H9 (cell line): Measurements from ENCODE around the gene LAMB4. TPM values are rescaled to one million over a fixed set of nuclear protein-coding genes. Genes with fewer than 3 reads are reported as not detected.

Source experiments
- DNase-seq: peaks from one replicate; pipeline ENCODE4 v3.0.0-alpha.2; 2017
- H2AFZ ChIP-seq: one replicate; pipeline ENCODE4 v1.6.1; 2013; ENCODE audit warnings: mild to moderate bottlenecking, low read length, control low read depth, moderate library complexity
- H2AK5ac ChIP-seq: 2 replicates; pipeline ENCODE4 v1.6.1; 2013; ENCODE audit warnings: low read length, control low read depth, mixed read lengths; ENCODE audit not compliant: insufficient read length
- H2BK120ac ChIP-seq: one replicate; pipeline ENCODE4 v1.6.1; 2013; ENCODE audit warnings: low read depth, mild to moderate bottlenecking, low read length, control low read depth, inconsistent platforms; ENCODE audit not compliant: poor library complexity, severe bottlenecking
- H2BK12ac ChIP-seq: 2 replicates; pipeline ENCODE4 v1.6.1; 2013; ENCODE audit warnings: low read length, control low read depth, mixed read lengths, low read depth; ENCODE audit not compliant: insufficient read length
- H2BK15ac ChIP-seq: 2 replicates; pipeline ENCODE4 v1.6.1; 2013; ENCODE audit warnings: low read depth, low read length, control low read depth
- H2BK20ac ChIP-seq: one replicate; pipeline ENCODE4 v1.6.1; 2013; ENCODE audit warnings: low read depth, mild to moderate bottlenecking, low read length, control low read depth, inconsistent platforms; ENCODE audit not compliant: poor library complexity, severe bottlenecking
- H2BK5ac ChIP-seq: 2 replicates; pipeline ENCODE4 v1.6.1; 2013; ENCODE audit warnings: low read length, control low read depth, mixed read lengths; ENCODE audit not compliant: insufficient read length
- H3K14ac ChIP-seq: 2 replicates; pipeline ENCODE4 v1.6.1; 2013; ENCODE audit warnings: low read length, control low read depth; ENCODE audit not compliant: insufficient read depth
- H3K18ac ChIP-seq: 2 replicates; pipeline ENCODE4 v1.6.1; 2013; ENCODE audit warnings: low read depth, mild to moderate bottlenecking, mixed read lengths, low read length, control low read depth; ENCODE audit not compliant: insufficient read length
- H3K23ac ChIP-seq: 2 replicates; pipeline ENCODE4 v1.6.1; 2013; ENCODE audit warnings: low read length, control low read depth, mixed read lengths, low read depth; ENCODE audit not compliant: insufficient read length
- H3K23me2 ChIP-seq: 2 replicates; pipeline ENCODE4 v1.6.1; 2013; ENCODE audit warnings: low read depth, mild to moderate bottlenecking, mixed read lengths, low read length, control low read depth; ENCODE audit not compliant: insufficient read length, poor library complexity, severe bottlenecking
- H3K27ac ChIP-seq: 2 replicates; pipeline ENCODE4 v1.5.1; 2013; ENCODE audit warnings: low read length, control low read depth, mixed read lengths, low read depth; ENCODE audit not compliant: insufficient read length
- H3K27me3 ChIP-seq: 2 replicates; pipeline ENCODE4 v1.6.1; 2013; ENCODE audit warnings: low read length, control low read depth, inconsistent platforms; ENCODE audit not compliant: insufficient read depth
- H3K4ac ChIP-seq: 2 replicates; pipeline ENCODE4 v1.6.1; 2013; ENCODE audit warnings: low read depth, mild to moderate bottlenecking, control low read depth, inconsistent platforms, low read length, moderate library complexity
- H3K4me1 ChIP-seq: 2 replicates; pipeline ENCODE4 v1.6.1; 2013; ENCODE audit warnings: low read length, control low read depth, inconsistent platforms; ENCODE audit not compliant: insufficient read depth
- H3K4me2 ChIP-seq: 2 replicates; pipeline ENCODE4 v1.6.1; 2013; ENCODE audit warnings: low read length, control low read depth, mixed read lengths; ENCODE audit not compliant: insufficient read length, insufficient read depth
- H3K56ac ChIP-seq: 2 replicates; pipeline ENCODE4 v1.6.1; 2013; ENCODE audit warnings: low read depth, mild to moderate bottlenecking, mixed read lengths, low read length, control low read depth; ENCODE audit not compliant: insufficient read length
- H3K79me1 ChIP-seq: 2 replicates; pipeline ENCODE4 v1.6.1; 2013; ENCODE audit warnings: low read depth, mild to moderate bottlenecking, moderate library complexity, low read length, control low read depth, inconsistent platforms; ENCODE audit not compliant: insufficient read depth, poor library complexity, severe bottlenecking
- H3K79me2 ChIP-seq: 2 replicates; pipeline ENCODE4 v1.6.1; 2013; ENCODE audit warnings: low read length, control low read depth, inconsistent platforms; ENCODE audit not compliant: insufficient read depth
- H3K9ac ChIP-seq: 2 replicates; pipeline ENCODE4 v1.6.1; 2013; ENCODE audit warnings: low read length, control low read depth, mixed read lengths; ENCODE audit not compliant: insufficient read length; ENCODE audit errors: extremely low read depth
- H3K9me3 ChIP-seq: one replicate; pipeline ENCODE4 v1.6.1; 2013; ENCODE audit warnings: low read depth, low read length, inconsistent platforms; ENCODE audit not compliant: control insufficient read depth
- H3T11ph ChIP-seq: one replicate; pipeline ENCODE4 v1.6.1; 2013; ENCODE audit warnings: mild to moderate bottlenecking, low read length, control low read depth, inconsistent platforms
- H4K20me1 ChIP-seq: one replicate; pipeline ENCODE4 v1.6.1; 2013; ENCODE audit not compliant: control insufficient read depth, insufficient read length, insufficient read depth
- H4K5ac ChIP-seq: 2 replicates; pipeline ENCODE4 v1.6.1; 2013; ENCODE audit warnings: low read depth, mild to moderate bottlenecking, mixed read lengths, low read length, control low read depth; ENCODE audit not compliant: insufficient read length
- H4K8ac ChIP-seq: replicated peaks from 2 replicates; pipeline ENCODE4 v1.6.1; 2013; ENCODE audit warnings: low read length, control low read depth, mixed read lengths, low read depth; ENCODE audit not compliant: insufficient read length
- H4K91ac ChIP-seq: 2 replicates; pipeline ENCODE4 v1.6.1; 2013; ENCODE audit warnings: low read depth, mild to moderate bottlenecking, moderate library complexity, mixed read lengths, low read length, control low read depth; ENCODE audit not compliant: insufficient read length
- H3K27ac Mint-ChIP-seq, 3 experiments: 2 replicates in 2 of 3; 3 replicates in 1 of 3; pipeline ENCODE4 v1.8.0; 2020 to 2021; ENCODE audit warnings: mixed read lengths in 3 of 3, mild to moderate bottlenecking in 1 of 3, moderate library complexity in 1 of 3
- H3K27me3 Mint-ChIP-seq: 2 replicates; pipeline ENCODE4 v1.8.0; 2021; ENCODE audit warnings: low read depth, mild to moderate bottlenecking, moderate library complexity, mixed read lengths
- H3K36me3 Mint-ChIP-seq, 3 experiments: 2 replicates in 2 of 3; 3 replicates in 1 of 3; pipeline ENCODE4 v1.8.0; 2020 to 2021; ENCODE audit warnings: low read depth in 3 of 3, mixed read lengths in 3 of 3; ENCODE audit not compliant: insufficient read depth in 1 of 3
- H3K4me1 Mint-ChIP-seq, 2 experiments: 2 replicates each; pipeline ENCODE4 v1.8.0; 2020; ENCODE audit warnings: mixed read lengths in 2 of 2
- H3K4me3 Mint-ChIP-seq, 2 experiments: 2 replicates in 1 of 2; 3 replicates in 1 of 2; pipeline ENCODE4 v1.8.0; 2020 to 2021; ENCODE audit warnings: mild to moderate bottlenecking in 2 of 2, mixed read lengths in 2 of 2, moderate library complexity in 1 of 2
- H3K9me3 Mint-ChIP-seq, 2 experiments: 2 replicates in 1 of 2; 3 replicates in 1 of 2; pipeline ENCODE4 v1.8.0; 2020; ENCODE audit warnings: mild to moderate bottlenecking in 2 of 2, mixed read lengths in 2 of 2, moderate library complexity in 1 of 2
- WGBS: extraction: QIAGEN DNeasy Blood & Tissue Kit; methylation state at CpG from one replicate; pipeline ENCODE4 v1.1.7; 2013; ENCODE audit warnings: missing lambda C conversion rate, low lambda C conversion rate, mixed read lengths; ENCODE audit not compliant: insufficient read length; ENCODE audit errors: extremely low coverage; 5-methylcytosine and 5-hydroxymethylcytosine counted together
- total RNA-seq: library from RNA; stranded (reverse); gene quantifications from 2 replicates; pipeline ENCODE4 v1.2.1, GENCODE V29; 2021
- TF ChIP-seq, protein P1 (sequence below): fragments of 200-600 bp; sonication (generic); conservative IDR thresholded peaks from 3 replicates; pipeline ENCODE4 v1.8.0; 2021; ENCODE audit warnings: antibody characterized with exemption, mild to moderate bottlenecking

Gene LAMB4
- total RNA-seq, 1 experiment from 2014 or later: not detected

DNA sequence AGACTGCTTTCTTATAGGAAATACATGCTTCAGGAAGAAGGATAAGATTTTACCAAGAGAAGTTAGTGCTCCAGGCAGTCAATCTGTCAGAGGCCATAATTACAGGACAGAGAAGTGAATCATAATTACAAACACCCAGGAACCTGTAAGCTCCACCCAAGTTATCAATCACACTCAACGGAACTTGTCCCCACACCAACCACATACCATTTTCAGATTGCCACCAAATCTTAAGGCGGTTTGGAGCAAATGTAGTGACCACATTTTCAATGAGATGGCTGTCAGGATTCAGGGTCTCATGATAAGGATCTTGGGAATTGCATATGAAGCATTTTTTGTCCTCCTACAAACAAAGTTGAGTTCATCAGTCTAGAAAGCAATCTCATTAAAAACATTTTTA lies 132.0 kb downstream of the LAMB4 start:
- no peaks in the 10 kb centered on the region for H3K79me1 ChIP-seq
- no peak overlapping the region for H3K56ac ChIP-seq
- H3K4ac ChIP-seq: no peak overlapping the region
- no CpG with 5 or more reads among the region's 2 CpGs for WGBS
- DNase-seq: no peak
- H4K91ac ChIP-seq: no peak overlapping the region
- H4K20me1 ChIP-seq: no peaks in the 10 kb centered on the region
- H3K4me2 ChIP-seq: no peak overlapping the region
- no peak overlapping the region for H3K23ac ChIP-seq
- Mint-ChIP-seq H3K27ac (no peak overlapping the region), H3K9me3 (no peaks in the 10 kb centered on the region; a peak in 2 of 5 replicates), H3K4me3 (no peak overlapping the region), H3K4me1 (peaks cover 25 to 31% of the 10 kb centered on the region in 2 experiments), H3K36me3 (peaks cover 4 to 51% (median 22%) of the 10 kb centered on the region in 3 experiments), H3K27me3 (peaks cover 20% of the 10 kb centered on the region)
- H3K4me1 ChIP-seq: peaks cover 2% of the 10 kb centered on the region; the same call in 1 of the 2 replicates
- peaks cover 16% of the 10 kb centered on the region for H3K23me2 ChIP-seq
- no peaks in the 10 kb centered on the region for H3K79me2 ChIP-seq
- H4K5ac ChIP-seq: no peak overlapping the region
- peaks cover 17% of the 10 kb centered on the region; the same call in 1 of the 2 replicates for H3K27me3 ChIP-seq
- no peak overlapping the region for H2BK20ac ChIP-seq
- H3K9ac ChIP-seq: no peak overlapping the region
- no peak overlapping the region for H3K18ac ChIP-seq
- H3K27ac ChIP-seq: no peak overlapping the region
- H3K9me3 ChIP-seq: no peaks in the 10 kb centered on the region
- H2BK5ac ChIP-seq: no peak overlapping the region
- H3T11ph ChIP-seq: no peak overlapping the region
- no peak overlapping the region for H3K14ac ChIP-seq
- no peak overlapping the region for H2AK5ac ChIP-seq
- no peak overlapping the region for H2BK15ac ChIP-seq
- H2BK120ac ChIP-seq: no peak overlapping the region
- no peak overlapping the region for H4K8ac ChIP-seq
- TF ChIP-seq, protein P1, sequence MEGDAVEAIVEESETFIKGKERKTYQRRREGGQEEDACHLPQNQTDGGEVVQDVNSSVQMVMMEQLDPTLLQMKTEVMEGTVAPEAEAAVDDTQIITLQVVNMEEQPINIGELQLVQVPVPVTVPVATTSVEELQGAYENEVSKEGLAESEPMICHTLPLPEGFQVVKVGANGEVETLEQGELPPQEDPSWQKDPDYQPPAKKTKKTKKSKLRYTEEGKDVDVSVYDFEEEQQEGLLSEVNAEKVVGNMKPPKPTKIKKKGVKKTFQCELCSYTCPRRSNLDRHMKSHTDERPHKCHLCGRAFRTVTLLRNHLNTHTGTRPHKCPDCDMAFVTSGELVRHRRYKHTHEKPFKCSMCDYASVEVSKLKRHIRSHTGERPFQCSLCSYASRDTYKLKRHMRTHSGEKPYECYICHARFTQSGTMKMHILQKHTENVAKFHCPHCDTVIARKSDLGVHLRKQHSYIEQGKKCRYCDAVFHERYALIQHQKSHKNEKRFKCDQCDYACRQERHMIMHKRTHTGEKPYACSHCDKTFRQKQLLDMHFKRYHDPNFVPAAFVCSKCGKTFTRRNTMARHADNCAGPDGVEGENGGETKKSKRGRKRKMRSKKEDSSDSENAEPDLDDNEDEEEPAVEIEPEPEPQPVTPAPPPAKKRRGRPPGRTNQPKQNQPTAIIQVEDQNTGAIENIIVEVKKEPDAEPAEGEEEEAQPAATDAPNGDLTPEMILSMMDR: no peak
- H2AFZ ChIP-seq: no peak overlapping the region
- H2BK12ac ChIP-seq: no peak overlapping the region
